HepG2 (cell line): Measurements from ENCODE around the gene PLEKHA3. TPM values are rescaled to one million over a fixed set of nuclear protein-coding genes. Genes with fewer than 3 reads are reported as not detected.

Source experiments
- ATAC-seq: fragments of 200-7000 bp; cut with Tn5 transposase; 3 replicates; pipeline ENCODE4 v1.9.1; 2020; ENCODE audit warnings: mild to moderate bottlenecking, moderate library complexity
- Bru-seq: library from RNA; stranded (reverse); fragments of 400-500 nt; gene quantifications from one replicate; lab custom pipeline; 2021; lab: Mats Ljungman, UMichigan
- BruChase-seq, 2 experiments: library from RNA; stranded (reverse); fragments of 400-500 nt; gene quantifications; one replicate each; lab custom pipeline; 2021; lab: Mats Ljungman, UMichigan
- BruUV-seq: library from RNA; stranded (reverse); fragments of 400-500 nt; replicated peaks from 2 replicates; lab custom pipeline; 2021; lab: Mats Ljungman, UMichigan
- CTCF ChIA-PET: fragments of 300-600 bp; formaldehyde crosslinking; extraction: SDS; loops from one replicate; lab custom pipeline; 2021; ENCODE audit warnings: low total read pairs, inconsistent platforms, low intra/inter-chr PET ratio; lab: Yijun Ruan, JAX
- POLR2A ChIA-PET: fragments of 350-600 bp; sonication (Branson Sonifier 250); formaldehyde crosslinking; loops from one replicate; lab custom pipeline; 2020; ENCODE audit warnings: antibody characterized with exemption, inconsistent platforms; lab: Yijun Ruan, JAX
- DNase-seq: peaks from one replicate; pipeline ENCODE4 v3.0.0-alpha.2; 2015; ENCODE audit warnings: low spot score
- FAIRE-seq: peaks from 3 replicates; lab custom pipeline; 2011; peaks lifted over from hg19 to GRCh38; lab: Jason Lieb, UNC
- H2AFZ ChIP-seq: one replicate; pipeline ENCODE4 v1.6.1; 2011; ENCODE audit warnings: low read length, inconsistent platforms
- H3K27ac ChIP-seq: fragments of 300-600 bp; 3 replicates; pipeline ENCODE4 v1.8.0; 2011; ENCODE audit warnings: mixed run types, mild to moderate bottlenecking, mixed read lengths, low read length, inconsistent platforms; ENCODE audit not compliant: insufficient read depth; ENCODE audit errors: extremely low read length
- H3K27me3 ChIP-seq, 2 experiments: fragments of 200-600 bp in 1 of 2; 2 replicates in 1 of 2; 3 replicates in 1 of 2; pipeline versions ENCODE4 v1.6.0 to v1.8.0; 2011; ENCODE audit warnings: low read length in 2 of 2, mild to moderate bottlenecking in 2 of 2, moderate library complexity in 2 of 2, inconsistent platforms in 1 of 2; ENCODE audit not compliant: insufficient read depth in 2 of 2, control insufficient read depth in 1 of 2
- H3K36me3 ChIP-seq, 2 experiments: fragments of 200-600 bp in 1 of 2; replicated peaks in 1 of 2; 2 replicates in 1 of 2; 3 replicates in 1 of 2; pipeline versions ENCODE4 v1.5.1 to v1.8.0; 2011; ENCODE audit warnings: low read length in 2 of 2, inconsistent platforms in 1 of 2; ENCODE audit not compliant: insufficient read depth in 2 of 2, control insufficient read depth in 1 of 2
- H3K4me1 ChIP-seq: 2 replicates; pipeline ENCODE4 v1.5.1; 2012; ENCODE audit warnings: low read length, inconsistent platforms; ENCODE audit not compliant: insufficient read depth
- H3K4me2 ChIP-seq: 2 replicates; pipeline ENCODE4 v1.6.0; 2011; ENCODE audit warnings: low read depth, low read length, inconsistent platforms
- H3K4me3 ChIP-seq, 3 experiments: fragments of 200-600 bp in 1 of 3; sonication (generic), shearing (Covaris generic) in 1 of 3; replicated peaks in 1 of 3; 2 replicates each; pipeline ENCODE4 v1.5.1; 2011 to 2016; ENCODE audit warnings: low read length in 3 of 3, inconsistent platforms in 2 of 3, low read depth in 2 of 3, mild to moderate bottlenecking in 2 of 3, control low read depth in 1 of 3, mixed read lengths in 1 of 3; ENCODE audit not compliant: insufficient read depth in 1 of 3
- H3K79me2 ChIP-seq: one replicate; pipeline ENCODE4 v1.6.1; 2011; ENCODE audit warnings: low read length, inconsistent platforms; ENCODE audit not compliant: insufficient read depth
- H3K9ac ChIP-seq: 2 replicates; pipeline ENCODE4 v1.6.0; 2011; ENCODE audit warnings: mild to moderate bottlenecking, low read depth, low read length, inconsistent platforms; ENCODE audit not compliant: insufficient read depth
- H3K9me3 ChIP-seq: 2 replicates; pipeline ENCODE4 v1.5.1; 2012; ENCODE audit warnings: mild to moderate bottlenecking, low read length
- H4K20me1 ChIP-seq: 2 replicates; pipeline ENCODE4 v1.6.0; 2011; ENCODE audit warnings: inconsistent platforms, mild to moderate bottlenecking, low read length, moderate library complexity; ENCODE audit not compliant: insufficient read depth
- ARNTL ChIP-seq: sonication (generic); formaldehyde crosslinking; IDR thresholded peaks from 2 replicates; pipeline ENCODE4 v1.4.0; 2020; ENCODE audit warnings: mild to moderate bottlenecking, missing genetic modification reagents
- ATF7 ChIP-seq, 2 experiments: fragments of 450-650 bp in 1 of 2; sonication (generic) in 1 of 2; formaldehyde crosslinking in 1 of 2; IDR thresholded peaks; 2 replicates each; pipeline versions ENCODE4 v1.4.0 to v1.6.1; 2016 to 2020; ENCODE audit warnings: antibody characterized with exemption in 1 of 2, mild to moderate bottlenecking in 1 of 2, missing genetic modification reagents in 1 of 2
- BHLHE40 ChIP-seq: IDR thresholded peaks from 2 replicates; pipeline ENCODE4 v1.6.1; 2011; ENCODE audit warnings: low read length, improper control_type of control experiment
- DR1 ChIP-seq: sonication (generic); formaldehyde crosslinking; IDR thresholded peaks from 2 replicates; pipeline ENCODE4 v1.8.0; 2021; ENCODE audit warnings: mild to moderate bottlenecking, missing genetic modification reagents, inconsistent platforms
- FOXA1 ChIP-seq, 2 experiments: fragments of 450-650 bp in 1 of 2; sonication (generic) in 1 of 2; formaldehyde crosslinking in 1 of 2; IDR thresholded peaks; 2 replicates each; pipeline versions ENCODE4 v1.4.0 to v1.6.1; 2016 to 2020; ENCODE audit warnings: missing genetic modification reagents in 1 of 2
- FOXJ3 ChIP-seq: sonication (generic); formaldehyde crosslinking; IDR thresholded peaks from 2 replicates; pipeline ENCODE4 v1.4.0; 2020; ENCODE audit warnings: missing genetic modification reagents, mild to moderate bottlenecking, borderline replicate concordance
- FOXK1 ChIP-seq: sonication (generic); formaldehyde crosslinking; IDR thresholded peaks from 2 replicates; pipeline ENCODE4 v1.4.0; 2020; ENCODE audit warnings: low read depth, missing genetic modification reagents, borderline replicate concordance
- GLI4 ChIP-seq: sonication (generic); formaldehyde crosslinking; IDR thresholded peaks from 2 replicates; pipeline ENCODE4 v1.5.1; 2020; ENCODE audit warnings: missing genetic modification reagents, mild to moderate bottlenecking, moderate library complexity, borderline replicate concordance
- PHB2 ChIP-seq: fragments of 450-650 bp; IDR thresholded peaks from 2 replicates; pipeline ENCODE4 v1.6.1; 2018; ENCODE audit not compliant: partially characterized antibody
- POLR2A ChIP-seq, 2 experiments: IDR thresholded peaks; 2 replicates each; pipeline ENCODE4 v1.6.1; 2011; ENCODE audit warnings: low read depth in 2 of 2, low read length in 2 of 2, mild to moderate bottlenecking in 1 of 2, moderate library complexity in 1 of 2; ENCODE audit not compliant: insufficient read depth in 1 of 2
- SATB2 ChIP-seq: sonication (generic); formaldehyde crosslinking; IDR thresholded peaks from 2 replicates; pipeline ENCODE4 v1.5.0; 2020; ENCODE audit warnings: missing genetic modification reagents
- SMYD3 ChIP-seq: sonication (generic); formaldehyde crosslinking; IDR thresholded peaks from 2 replicates; pipeline ENCODE4 v1.8.1; 2023; ENCODE audit warnings: mild to moderate bottlenecking, missing genetic modification reagents
- TMF1 ChIP-seq: sonication (generic); formaldehyde crosslinking; IDR thresholded peaks from 2 replicates; pipeline ENCODE4 v1.8.1; 2022; ENCODE audit warnings: low read depth, missing genetic modification reagents
- ZNF292 ChIP-seq: sonication (generic); formaldehyde crosslinking; IDR thresholded peaks from 2 replicates; pipeline ENCODE4 v1.8.1; 2022; ENCODE audit warnings: mild to moderate bottlenecking, low read depth, missing genetic modification reagents, borderline replicate concordance
- WGBS: methylation state at CpG from one replicate; pipeline ENCODE4 v1.1.6; 2017; ENCODE audit warnings: low lambda C conversion rate; 5-methylcytosine and 5-hydroxymethylcytosine counted together
- in situ Hi-C: cut with HindIII; loops from 2 replicates; pipeline ENCODE4 v1.10.0; 2017; ENCODE audit warnings: low pct_unique_long_range_greater_than_20kb; ENCODE audit not compliant: extremely low pct_ligation_motif_present
- intact Hi-C: fragments of 100-400 bp; cut with micrococcal nuclease; formaldehyde crosslinking; loops from one replicate; pipeline ENCODE4 v1.10.0; 2022; ENCODE audit not compliant: unreplicated experiment
- long read RNA-seq, 2 experiments: library from RNA in 1 of 2; library from polyadenylated mRNA in 1 of 2; stranded (forward) in 1 of 2; unstranded in 1 of 2; transcript quantifications; one replicate each; pipeline ENCODE4 v2.0.0, GENCODE V29; 2019 to 2022
- polyA minus RNA-seq, 3 experiments: library from RNA; depleted of rRNA, polyadenylated mRNA; stranded (reverse); fragments of >200 nt; gene quantifications; 2 replicates each; pipeline ENCODE4 v1.2.3, GENCODE V29; 2011; ENCODE audit warnings: low replicate concordance in 1 of 3
- polyA plus RNA-seq, 8 experiments: library from polyadenylated mRNA; depleted of rRNA in 3 of 8; stranded (reverse) in 7 of 8; unstranded in 1 of 8; fragments of >200 nt; fragmentation: Illumina TruSeq in 4 of 8; extraction: Trizol in 4 of 8; gene quantifications; 2 replicates each; pipeline versions ENCODE4 v1.2.1 to v1.2.3, GENCODE V29; 2011 to 2016; ENCODE audit warnings: low read depth in 4 of 8, missing spikeins in 1 of 8, mixed read lengths in 1 of 8; ENCODE audit not compliant: insufficient read depth in 1 of 8
- total RNA-seq, 5 experiments: library from RNA; depleted of rRNA; stranded (reverse); fragments of >200 nt; fragmentation: Illumina TruSeq; extraction: Trizol; gene quantifications; 2 replicates each; pipeline ENCODE4 v1.2.3, GENCODE V29; 2016; ENCODE audit warnings: low read depth in 1 of 5
- TF ChIP-seq, protein P1 (sequence below): sonication (generic); formaldehyde crosslinking; IDR thresholded peaks from 2 replicates; pipeline ENCODE4 v1.5.0; 2020; ENCODE audit warnings: missing genetic modification reagents
- TF ChIP-seq, protein P2 (sequence below): IDR thresholded peaks from 2 replicates; pipeline ENCODE4 v1.6.1; 2016; ENCODE audit warnings: low read depth, borderline replicate concordance

Gene PLEKHA3
- total RNA-seq (2016; rRNA removed; fragmentation: Illumina TruSeq; extraction: Trizol) (23.1 and 26.8 TPM in 2 replicates), polyA plus RNA-seq (2011; rRNA removed) (8.6 and 11.7 TPM in 2 replicates), polyA minus RNA-seq (2011; rRNA and poly(A)+ RNA removed; ENCODE audit: low replicate concordance) (3.7 and 6.9 TPM in 2 replicates), Bru-seq, nascent RNA (percentile 89 among the genes with signal in this experiment), BruChase-seq, experiment 1, labeled RNA remaining after a 6-hour chase (percentile 92 among the genes with signal in this experiment), BruChase-seq, experiment 2, labeled RNA remaining after a 2-hour chase (percentile 88 among the genes with signal in this experiment)
- 5.4 and 7.7 TPM in 2 replicates for total RNA-seq (2016; cell fraction: cytosol; rRNA removed; fragmentation: Illumina TruSeq; extraction: Trizol; ENCODE audit: low read depth)
- 21.3 and 27.5 TPM in 2 replicates for total RNA-seq (2016; cell fraction: insoluble cytoplasmic fraction; rRNA removed; fragmentation: Illumina TruSeq; extraction: Trizol)
- 24.3 and 26.4 TPM in 2 replicates for total RNA-seq (2016; cell fraction: membrane; rRNA removed; fragmentation: Illumina TruSeq; extraction: Trizol)
- 11.8 and 13.5 TPM in 2 replicates for total RNA-seq (2016; cell fraction: nucleus; rRNA removed; fragmentation: Illumina TruSeq; extraction: Trizol)
- 2.6 and 4.0 TPM in 2 replicates for polyA plus RNA-seq (2011; cell fraction: cytosol; rRNA removed)
- 2.6 and 5.8 TPM in 2 replicates for polyA plus RNA-seq (2011; cell fraction: nucleus; rRNA removed)
- polyA plus RNA-seq (2012): 9.9 and 13.0 TPM in 2 replicates
- 10.7 and 12.2 TPM in 2 replicates for polyA plus RNA-seq (2016; cell fraction: cytosol; fragmentation: Illumina TruSeq; extraction: Trizol; ENCODE audit: low read depth)
- 23.9 and 24.5 TPM in 2 replicates for polyA plus RNA-seq (2016; cell fraction: insoluble cytoplasmic fraction; fragmentation: Illumina TruSeq; extraction: Trizol; ENCODE audit: low read depth)
- polyA plus RNA-seq (2016; cell fraction: membrane; fragmentation: Illumina TruSeq; extraction: Trizol; ENCODE audit: low read depth): 19.9 and 21.8 TPM in 2 replicates
- 11.0 and 14.0 TPM in 2 replicates for polyA plus RNA-seq (2016; cell fraction: nucleus; fragmentation: Illumina TruSeq; extraction: Trizol; ENCODE audit: insufficient read depth, low read depth)
- polyA minus RNA-seq (2011; cell fraction: cytosol; rRNA and poly(A)+ RNA removed): 9.6 and 11.5 TPM in 2 replicates
- 16.8 and 20.2 TPM in 2 replicates for polyA minus RNA-seq (2011; cell fraction: nucleus; rRNA and poly(A)+ RNA removed)
- long read RNA-seq, experiment 1, partial matches to known transcripts: 2 of 2 reads
- long read RNA-seq, experiment 1, other reads (novel, unspliced or antisense): 0 of 2 reads
- long read RNA-seq, experiment 2, full-length matches to known transcripts: 7 of 23 reads
- long read RNA-seq, experiment 2, partial matches to known transcripts: 1 of 23 reads
- long read RNA-seq, experiment 2, other reads (novel, unspliced or antisense): 15 of 23 reads

DNA sequence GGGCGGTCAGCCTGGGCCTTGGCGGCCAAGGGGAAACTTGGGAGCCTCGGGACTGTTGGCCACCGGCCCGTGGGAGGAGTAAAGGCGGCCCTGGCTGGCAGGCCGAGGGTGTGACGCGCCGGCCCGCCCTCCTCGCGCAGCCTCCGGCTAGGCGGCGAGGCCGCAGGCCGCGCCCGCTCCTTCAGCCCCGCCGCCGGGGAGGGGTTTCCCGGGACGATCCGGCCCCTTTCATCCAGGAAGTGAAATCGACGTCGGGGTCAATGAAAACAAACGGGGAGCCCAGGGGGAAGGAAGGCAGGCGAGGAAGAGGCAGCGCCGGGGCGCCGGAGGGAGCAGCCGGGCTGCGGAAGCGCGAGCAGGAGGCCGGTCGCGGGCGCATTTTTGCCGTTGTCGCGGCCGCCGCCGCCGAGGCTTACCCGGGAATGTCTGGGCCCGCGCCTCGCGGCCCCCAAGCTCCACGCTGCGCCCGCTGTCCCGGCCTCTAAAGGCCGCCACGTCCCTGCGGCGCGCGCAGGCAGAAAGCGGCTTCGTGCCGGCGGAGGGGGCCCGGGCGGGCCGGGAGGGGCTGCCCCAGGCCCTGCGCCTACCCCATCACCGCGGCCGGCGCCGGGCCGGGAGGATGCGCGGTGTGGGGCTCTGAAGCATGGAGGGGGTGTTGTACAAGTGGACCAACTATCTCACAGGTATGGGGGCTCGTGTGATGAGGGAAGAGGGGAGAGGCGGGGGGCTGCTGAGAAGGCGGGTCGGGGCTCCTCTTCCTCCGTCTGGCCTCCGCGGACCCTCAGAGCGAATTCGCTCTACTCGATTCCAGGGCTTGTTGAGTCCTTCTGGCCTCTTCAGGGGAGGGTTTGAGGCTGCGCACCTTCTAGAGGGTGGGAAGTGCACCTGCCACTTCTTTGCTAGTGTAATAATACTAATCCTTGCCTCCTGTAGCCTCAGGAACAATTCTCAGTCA lies at the start of gene PLEKHA3:
TSS of gene PLEKHA3 (plus strand) at position 231 of the 955 bp plus-strand sequence. CDS start at position 644, 413 bp downstream.
- Histone ChIP-seq H3K79me2 (peaks cover 62% of the 10 kb centered on the region), H4K20me1 (peaks cover 9% of the 10 kb centered on the region; the same call in 1 of the 2 replicates), H3K4me2 (peak within 1 kb of the TSS; percentile 91), H3K9me3 (no peaks in the 10 kb centered on the region), H3K27me3 (no peaks in the 10 kb centered on the region; a peak in 1 of 5 replicates), H3K4me1 (peaks cover 57% of the 10 kb centered on the region), H2AFZ (peak within 1 kb of the TSS; percentile 55), H3K36me3 (peaks cover 0 to 3% of the 10 kb centered on the region in 2 experiments; a peak in 2 of 5 replicates), H3K27ac (peak within 1 kb of the TSS; percentile 89), H3K4me3 (peak within 1 kb of the TSS; percentile 80 to 91 (median 82)), H3K9ac (peak within 1 kb of the TSS; percentile 86)
- DNase-seq (peak; percentile 95), ATAC-seq (peak; percentile 93), FAIRE-seq (no peak)
- CTCF ChIA-PET: no interaction called here
- WGBS: 3% methylated on average over 40 of the region's 92 CpGs
- no TSS peak for BruUV-seq
- in situ Hi-C loops: no loop called here
- intact Hi-C loops: loop anchor here (2.0 kb wide), 1 partner anchor 42 kb away; no protein-coding TSS in a partner anchor
- POLR2A ChIA-PET: interaction anchor here (1.0 to 4.6 kb wide), 8 partner anchors 9 to 66 kb away, joined by 3 to 74 read pairs (median 8); partner anchors contain the start of genes PJVK and PRKRA
- TF ChIP-seq TMF1 (CRISPR knock-in tag) (peak; percentile 40; the same call in 1 of the 2 replicates), DR1 (peak; percentile 46; the same call in 1 of the 2 replicates), PHB2 (no peak), POLR2A (IDR thresholded peaks at IDR 0.05; ENCODE audit: insufficient read depth in 1 of 2, low read depth in 2 of 2, low read length in 2 of 2) (peak; percentile 69 to 71), FOXJ3 (no peak), ZNF292 (CRISPR knock-in tag) (no peak), ATF7 (IDR thresholded peaks at IDR 0.05) (no peak), ATF7 (CRISPR knock-in tag; IDR thresholded peaks at IDR 0.05) (no peak), SATB2 (CRISPR knock-in tag) (peak; percentile 50; the same call in 1 of the 2 replicates), FOXA1 (IDR thresholded peaks at IDR 0.05) (no peak), FOXA1 (CRISPR knock-in tag; IDR thresholded peaks at IDR 0.05) (no peak), BHLHE40 (no peak), GLI4 (CRISPR knock-in tag) (no peak), ARNTL (CRISPR knock-in tag) (no peak), FOXK1 (CRISPR knock-in tag) (0 out of 2 replicates have a peak, but pooled peaks have one; percentile 23), SMYD3 (CRISPR knock-in tag) (0 out of 2 replicates have a peak, but pooled peaks have one; percentile 32)
- TF ChIP-seq, protein P1, sequence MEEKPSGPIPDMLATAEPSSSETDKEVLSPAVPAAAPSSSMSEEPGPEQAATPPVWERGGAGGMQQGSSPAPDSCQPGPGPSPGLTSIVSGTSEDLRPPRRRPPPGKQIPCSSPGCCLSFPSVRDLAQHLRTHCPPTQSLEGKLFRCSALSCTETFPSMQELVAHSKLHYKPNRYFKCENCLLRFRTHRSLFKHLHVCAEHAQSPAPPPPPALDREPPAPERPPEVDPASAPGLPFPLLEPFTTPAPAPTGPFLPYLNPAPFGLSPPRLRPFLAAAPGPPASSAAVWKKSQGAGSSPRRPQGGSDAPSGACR (CRISPR knock-in tag): no peak
- TF ChIP-seq, protein P2, sequence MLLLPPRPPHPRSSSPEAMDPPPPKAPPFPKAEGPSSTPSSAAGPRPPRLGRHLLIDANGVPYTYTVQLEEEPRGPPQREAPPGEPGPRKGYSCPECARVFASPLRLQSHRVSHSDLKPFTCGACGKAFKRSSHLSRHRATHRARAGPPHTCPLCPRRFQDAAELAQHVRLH (CRISPR knock-in tag): 0 out of 2 replicates have a peak, but pooled peaks have one; percentile 69
